H9 (cell line): ENCODE measurements around the gene LRCH1. TPM values are rescaled to one million over a fixed set of nuclear protein-coding genes. Genes with fewer than 3 reads are reported as not detected.

Source experiments
- DNase-seq: peaks from one replicate; pipeline ENCODE4 v3.0.0-alpha.2; 2017
- H2AFZ ChIP-seq: one replicate; pipeline ENCODE4 v1.6.1; 2013; ENCODE audit warnings: mild to moderate bottlenecking, low read length, control low read depth, moderate library complexity
- H2AK5ac ChIP-seq: 2 replicates; pipeline ENCODE4 v1.6.1; 2013; ENCODE audit warnings: low read length, control low read depth, mixed read lengths; ENCODE audit not compliant: insufficient read length
- H2BK120ac ChIP-seq: one replicate; pipeline ENCODE4 v1.6.1; 2013; ENCODE audit warnings: low read depth, mild to moderate bottlenecking, low read length, control low read depth, inconsistent platforms; ENCODE audit not compliant: poor library complexity, severe bottlenecking
- H2BK12ac ChIP-seq: 2 replicates; pipeline ENCODE4 v1.6.1; 2013; ENCODE audit warnings: low read length, control low read depth, mixed read lengths, low read depth; ENCODE audit not compliant: insufficient read length
- H2BK15ac ChIP-seq: 2 replicates; pipeline ENCODE4 v1.6.1; 2013; ENCODE audit warnings: low read depth, low read length, control low read depth
- H2BK20ac ChIP-seq: one replicate; pipeline ENCODE4 v1.6.1; 2013; ENCODE audit warnings: low read depth, mild to moderate bottlenecking, low read length, control low read depth, inconsistent platforms; ENCODE audit not compliant: poor library complexity, severe bottlenecking
- H2BK5ac ChIP-seq: 2 replicates; pipeline ENCODE4 v1.6.1; 2013; ENCODE audit warnings: low read length, control low read depth, mixed read lengths; ENCODE audit not compliant: insufficient read length
- H3K14ac ChIP-seq: 2 replicates; pipeline ENCODE4 v1.6.1; 2013; ENCODE audit warnings: low read length, control low read depth; ENCODE audit not compliant: insufficient read depth
- H3K18ac ChIP-seq: 2 replicates; pipeline ENCODE4 v1.6.1; 2013; ENCODE audit warnings: low read depth, mild to moderate bottlenecking, mixed read lengths, low read length, control low read depth; ENCODE audit not compliant: insufficient read length
- H3K23ac ChIP-seq: 2 replicates; pipeline ENCODE4 v1.6.1; 2013; ENCODE audit warnings: low read length, control low read depth, mixed read lengths, low read depth; ENCODE audit not compliant: insufficient read length
- H3K23me2 ChIP-seq: 2 replicates; pipeline ENCODE4 v1.6.1; 2013; ENCODE audit warnings: low read depth, mild to moderate bottlenecking, mixed read lengths, low read length, control low read depth; ENCODE audit not compliant: insufficient read length, poor library complexity, severe bottlenecking
- H3K27ac ChIP-seq: 2 replicates; pipeline ENCODE4 v1.5.1; 2013; ENCODE audit warnings: low read length, control low read depth, mixed read lengths, low read depth; ENCODE audit not compliant: insufficient read length
- H3K27me3 ChIP-seq: 2 replicates; pipeline ENCODE4 v1.6.1; 2013; ENCODE audit warnings: low read length, control low read depth, inconsistent platforms; ENCODE audit not compliant: insufficient read depth
- H3K4ac ChIP-seq: 2 replicates; pipeline ENCODE4 v1.6.1; 2013; ENCODE audit warnings: low read depth, mild to moderate bottlenecking, control low read depth, inconsistent platforms, low read length, moderate library complexity
- H3K4me1 ChIP-seq: 2 replicates; pipeline ENCODE4 v1.6.1; 2013; ENCODE audit warnings: low read length, control low read depth, inconsistent platforms; ENCODE audit not compliant: insufficient read depth
- H3K4me2 ChIP-seq: 2 replicates; pipeline ENCODE4 v1.6.1; 2013; ENCODE audit warnings: low read length, control low read depth, mixed read lengths; ENCODE audit not compliant: insufficient read length, insufficient read depth
- H3K56ac ChIP-seq: 2 replicates; pipeline ENCODE4 v1.6.1; 2013; ENCODE audit warnings: low read depth, mild to moderate bottlenecking, mixed read lengths, low read length, control low read depth; ENCODE audit not compliant: insufficient read length
- H3K79me1 ChIP-seq: 2 replicates; pipeline ENCODE4 v1.6.1; 2013; ENCODE audit warnings: low read depth, mild to moderate bottlenecking, moderate library complexity, low read length, control low read depth, inconsistent platforms; ENCODE audit not compliant: insufficient read depth, poor library complexity, severe bottlenecking
- H3K79me2 ChIP-seq: 2 replicates; pipeline ENCODE4 v1.6.1; 2013; ENCODE audit warnings: low read length, control low read depth, inconsistent platforms; ENCODE audit not compliant: insufficient read depth
- H3K9ac ChIP-seq: 2 replicates; pipeline ENCODE4 v1.6.1; 2013; ENCODE audit warnings: low read length, control low read depth, mixed read lengths; ENCODE audit not compliant: insufficient read length; ENCODE audit errors: extremely low read depth
- H3K9me3 ChIP-seq: one replicate; pipeline ENCODE4 v1.6.1; 2013; ENCODE audit warnings: low read depth, low read length, inconsistent platforms; ENCODE audit not compliant: control insufficient read depth
- H3T11ph ChIP-seq: one replicate; pipeline ENCODE4 v1.6.1; 2013; ENCODE audit warnings: mild to moderate bottlenecking, low read length, control low read depth, inconsistent platforms
- H4K20me1 ChIP-seq: one replicate; pipeline ENCODE4 v1.6.1; 2013; ENCODE audit not compliant: control insufficient read depth, insufficient read length, insufficient read depth
- H4K5ac ChIP-seq: 2 replicates; pipeline ENCODE4 v1.6.1; 2013; ENCODE audit warnings: low read depth, mild to moderate bottlenecking, mixed read lengths, low read length, control low read depth; ENCODE audit not compliant: insufficient read length
- H4K8ac ChIP-seq: replicated peaks from 2 replicates; pipeline ENCODE4 v1.6.1; 2013; ENCODE audit warnings: low read length, control low read depth, mixed read lengths, low read depth; ENCODE audit not compliant: insufficient read length
- H4K91ac ChIP-seq: 2 replicates; pipeline ENCODE4 v1.6.1; 2013; ENCODE audit warnings: low read depth, mild to moderate bottlenecking, moderate library complexity, mixed read lengths, low read length, control low read depth; ENCODE audit not compliant: insufficient read length
- H3K27ac Mint-ChIP-seq, 3 experiments: 2 replicates in 2 of 3; 3 replicates in 1 of 3; pipeline ENCODE4 v1.8.0; 2020 to 2021; ENCODE audit warnings: mixed read lengths in 3 of 3, mild to moderate bottlenecking in 1 of 3, moderate library complexity in 1 of 3
- H3K27me3 Mint-ChIP-seq: 2 replicates; pipeline ENCODE4 v1.8.0; 2021; ENCODE audit warnings: low read depth, mild to moderate bottlenecking, moderate library complexity, mixed read lengths
- H3K36me3 Mint-ChIP-seq, 3 experiments: 2 replicates in 2 of 3; 3 replicates in 1 of 3; pipeline ENCODE4 v1.8.0; 2020 to 2021; ENCODE audit warnings: low read depth in 3 of 3, mixed read lengths in 3 of 3; ENCODE audit not compliant: insufficient read depth in 1 of 3
- H3K4me1 Mint-ChIP-seq, 2 experiments: 2 replicates each; pipeline ENCODE4 v1.8.0; 2020; ENCODE audit warnings: mixed read lengths in 2 of 2
- H3K4me3 Mint-ChIP-seq, 2 experiments: 2 replicates in 1 of 2; 3 replicates in 1 of 2; pipeline ENCODE4 v1.8.0; 2020 to 2021; ENCODE audit warnings: mild to moderate bottlenecking in 2 of 2, mixed read lengths in 2 of 2, moderate library complexity in 1 of 2
- H3K9me3 Mint-ChIP-seq, 2 experiments: 2 replicates in 1 of 2; 3 replicates in 1 of 2; pipeline ENCODE4 v1.8.0; 2020; ENCODE audit warnings: mild to moderate bottlenecking in 2 of 2, mixed read lengths in 2 of 2, moderate library complexity in 1 of 2
- CTCF ChIP-seq: fragments of 200-600 bp; sonication (generic); conservative IDR thresholded peaks from 3 replicates; pipeline ENCODE4 v1.8.0; 2021; ENCODE audit warnings: antibody characterized with exemption, mild to moderate bottlenecking
- WGBS: extraction: QIAGEN DNeasy Blood & Tissue Kit; methylation state at CpG from one replicate; pipeline ENCODE4 v1.1.7; 2013; ENCODE audit warnings: missing lambda C conversion rate, low lambda C conversion rate, mixed read lengths; ENCODE audit not compliant: insufficient read length; ENCODE audit errors: extremely low coverage; 5-methylcytosine and 5-hydroxymethylcytosine counted together
- total RNA-seq: library from RNA; stranded (reverse); gene quantifications from 2 replicates; pipeline ENCODE4 v1.2.1, GENCODE V29; 2021

LRCH1 gene
- total RNA-seq, 1 experiment from 2014 or later: 8.0 TPM

DNA sequence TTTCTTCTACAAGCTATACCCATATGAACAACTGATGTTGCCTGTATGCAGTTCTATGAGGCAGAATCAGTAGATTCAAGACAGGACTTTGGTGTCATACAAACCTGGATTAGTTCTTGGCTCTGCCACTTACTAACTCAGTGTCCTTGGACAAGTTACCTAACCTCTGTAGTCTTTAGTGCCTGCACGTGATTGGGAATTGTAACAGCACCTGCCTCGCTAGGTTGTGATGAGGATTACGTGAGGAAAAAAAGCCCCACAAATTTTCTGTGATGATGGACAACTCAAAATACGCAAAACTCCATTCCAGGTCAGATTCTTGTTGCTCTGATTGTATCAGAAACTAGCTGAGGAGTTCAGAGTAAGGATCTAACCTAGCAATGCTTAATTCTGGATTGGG is 89.3 kb downstream of the LRCH1 start:
- Histone ChIP-seq H3K23me2 (no peaks in the 10 kb centered on the region), H2AK5ac (no peak overlapping the region), H4K91ac (no peak overlapping the region), H3K79me1 (no peaks in the 10 kb centered on the region), H3K56ac (no peak overlapping the region), H2BK20ac (no peak overlapping the region), H4K5ac (no peak overlapping the region), H3K4me1 (peaks cover 2% of the 10 kb centered on the region; the same call in 1 of the 2 replicates), H4K8ac (no peak overlapping the region), H2BK15ac (no peak overlapping the region), H3K14ac (no peak overlapping the region), H3K27me3 (no peaks in the 10 kb centered on the region), H3K27ac (no peak overlapping the region), H3K9ac (no peak overlapping the region), H3K9me3 (no peaks in the 10 kb centered on the region), H3T11ph (no peak overlapping the region), H2BK5ac (no peak overlapping the region), H2AFZ (no peak overlapping the region), H2BK12ac (no peak overlapping the region), H2BK120ac (no peak overlapping the region), H3K4ac (no peak overlapping the region), H4K20me1 (no peaks in the 10 kb centered on the region), H3K23ac (no peak overlapping the region), H3K79me2 (peaks cover 4% of the 10 kb centered on the region), H3K4me2 (no peak overlapping the region), H3K18ac (no peak overlapping the region)
- Mint-ChIP-seq H3K27me3 (no peaks in the 10 kb centered on the region), H3K27ac (no peak overlapping the region), H3K4me3 (no peak overlapping the region), H3K4me1 (peaks cover 6 to 14% of the 10 kb centered on the region in 2 experiments), H3K9me3 (no peaks in the 10 kb centered on the region), H3K36me3 (no peaks in the 10 kb centered on the region)
- TF ChIP-seq CTCF: no peak
- no peak for DNase-seq
- no CpG with 5 or more reads among the region's 4 CpGs for WGBS
